ENCODE results near the gene PRKCH.

The PRKCH gene

DNA sequence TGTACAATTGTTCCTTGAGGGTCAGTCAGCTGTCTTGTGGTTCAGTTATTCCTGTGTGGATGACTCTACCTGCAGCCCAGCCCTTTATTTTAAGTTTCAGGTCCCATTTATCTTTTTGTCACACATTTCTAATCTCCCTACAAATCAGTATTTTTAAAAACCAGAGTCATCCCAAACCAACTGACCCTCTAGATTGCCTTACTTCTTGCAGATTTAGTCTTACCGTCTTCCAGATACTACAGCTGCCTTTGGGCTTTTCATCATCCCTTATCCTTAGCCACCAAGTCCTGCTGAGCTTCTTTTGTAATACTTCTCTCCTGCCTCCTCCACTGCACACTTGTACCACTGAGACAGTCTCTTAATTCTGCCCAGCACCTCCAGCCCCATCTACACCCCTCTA is 54.9 kb downstream of the PRKCH start:
- ATAC-seq, result no peak
- TF ChIP-seq CSDC2 (CRISPR knock-in tag; IDR thresholded peaks at IDR 0.05), result no peak
- TF ChIP-seq PPARA (CRISPR knock-in tag; IDR thresholded peaks at IDR 0.05; ENCODE audit: borderline replicate concordance), result no peak
- TF ChIP-seq OSR1 (CRISPR knock-in tag; IDR thresholded peaks at IDR 0.05), result no peak
- no peak for TF ChIP-seq TCF4 (CRISPR knock-in tag; IDR thresholded peaks at IDR 0.05; ENCODE audit: borderline replicate concordance)
- TF ChIP-seq BACH2 (CRISPR knock-in tag; IDR thresholded peaks at IDR 0.05; ENCODE audit: borderline replicate concordance), result no peak
- TF ChIP-seq, protein P1, sequence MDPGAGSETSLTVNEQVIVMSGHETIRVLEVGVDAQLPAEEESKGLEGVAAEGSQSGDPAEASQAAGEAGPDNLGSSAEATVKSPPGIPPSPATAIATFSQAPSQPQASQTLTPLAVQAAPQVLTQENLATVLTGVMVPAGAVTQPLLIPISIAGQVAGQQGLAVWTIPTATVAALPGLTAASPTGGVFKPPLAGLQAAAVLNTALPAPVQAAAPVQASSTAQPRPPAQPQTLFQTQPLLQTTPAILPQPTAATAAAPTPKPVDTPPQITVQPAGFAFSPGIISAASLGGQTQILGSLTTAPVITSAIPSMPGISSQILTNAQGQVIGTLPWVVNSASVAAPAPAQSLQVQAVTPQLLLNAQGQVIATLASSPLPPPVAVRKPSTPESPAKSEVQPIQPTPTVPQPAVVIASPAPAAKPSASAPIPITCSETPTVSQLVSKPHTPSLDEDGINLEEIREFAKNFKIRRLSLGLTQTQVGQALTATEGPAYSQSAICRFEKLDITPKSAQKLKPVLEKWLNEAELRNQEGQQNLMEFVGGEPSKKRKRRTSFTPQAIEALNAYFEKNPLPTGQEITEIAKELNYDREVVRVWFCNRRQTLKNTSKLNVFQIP (CRISPR knock-in tag; IDR thresholded peaks at IDR 0.05; ENCODE audit: borderline replicate concordance, low read depth), result no peak
- TF ChIP-seq ZFP3 (CRISPR knock-in tag; IDR thresholded peaks at IDR 0.05), result no peak
- TF ChIP-seq, protein P2, sequence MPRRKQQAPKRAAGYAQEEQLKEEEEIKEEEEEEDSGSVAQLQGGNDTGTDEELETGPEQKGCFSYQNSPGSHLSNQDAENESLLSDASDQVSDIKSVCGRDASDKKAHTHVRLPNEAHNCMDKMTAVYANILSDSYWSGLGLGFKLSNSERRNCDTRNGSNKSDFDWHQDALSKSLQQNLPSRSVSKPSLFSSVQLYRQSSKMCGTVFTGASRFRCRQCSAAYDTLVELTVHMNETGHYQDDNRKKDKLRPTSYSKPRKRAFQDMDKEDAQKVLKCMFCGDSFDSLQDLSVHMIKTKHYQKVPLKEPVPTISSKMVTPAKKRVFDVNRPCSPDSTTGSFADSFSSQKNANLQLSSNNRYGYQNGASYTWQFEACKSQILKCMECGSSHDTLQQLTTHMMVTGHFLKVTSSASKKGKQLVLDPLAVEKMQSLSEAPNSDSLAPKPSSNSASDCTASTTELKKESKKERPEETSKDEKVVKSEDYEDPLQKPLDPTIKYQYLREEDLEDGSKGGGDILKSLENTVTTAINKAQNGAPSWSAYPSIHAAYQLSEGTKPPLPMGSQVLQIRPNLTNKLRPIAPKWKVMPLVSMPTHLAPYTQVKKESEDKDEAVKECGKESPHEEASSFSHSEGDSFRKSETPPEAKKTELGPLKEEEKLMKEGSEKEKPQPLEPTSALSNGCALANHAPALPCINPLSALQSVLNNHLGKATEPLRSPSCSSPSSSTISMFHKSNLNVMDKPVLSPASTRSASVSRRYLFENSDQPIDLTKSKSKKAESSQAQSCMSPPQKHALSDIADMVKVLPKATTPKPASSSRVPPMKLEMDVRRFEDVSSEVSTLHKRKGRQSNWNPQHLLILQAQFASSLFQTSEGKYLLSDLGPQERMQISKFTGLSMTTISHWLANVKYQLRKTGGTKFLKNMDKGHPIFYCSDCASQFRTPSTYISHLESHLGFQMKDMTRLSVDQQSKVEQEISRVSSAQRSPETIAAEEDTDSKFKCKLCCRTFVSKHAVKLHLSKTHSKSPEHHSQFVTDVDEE (CRISPR knock-in tag; IDR thresholded peaks at IDR 0.05), result no peak
- TF ChIP-seq, protein P3, sequence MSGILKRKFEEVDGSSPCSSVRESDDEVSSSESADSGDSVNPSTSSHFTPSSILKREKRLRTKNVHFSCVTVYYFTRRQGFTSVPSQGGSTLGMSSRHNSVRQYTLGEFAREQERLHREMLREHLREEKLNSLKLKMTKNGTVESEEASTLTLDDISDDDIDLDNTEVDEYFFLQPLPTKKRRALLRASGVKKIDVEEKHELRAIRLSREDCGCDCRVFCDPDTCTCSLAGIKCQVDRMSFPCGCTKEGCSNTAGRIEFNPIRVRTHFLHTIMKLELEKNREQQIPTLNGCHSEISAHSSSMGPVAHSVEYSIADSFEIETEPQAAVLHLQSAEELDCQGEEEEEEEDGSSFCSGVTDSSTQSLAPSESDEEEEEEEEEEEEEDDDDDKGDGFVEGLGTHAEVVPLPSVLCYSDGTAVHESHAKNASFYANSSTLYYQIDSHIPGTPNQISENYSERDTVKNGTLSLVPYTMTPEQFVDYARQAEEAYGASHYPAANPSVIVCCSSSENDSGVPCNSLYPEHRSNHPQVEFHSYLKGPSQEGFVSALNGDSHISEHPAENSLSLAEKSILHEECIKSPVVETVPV (CRISPR knock-in tag; IDR thresholded peaks at IDR 0.05), result no peak
- TF ChIP-seq RARB (CRISPR knock-in tag; IDR thresholded peaks at IDR 0.05), result no peak
- no peak for TF ChIP-seq ZNF565 (CRISPR knock-in tag; conservative IDR thresholded peaks at IDR 0.05; ENCODE audit: low read depth)
- TF ChIP-seq, protein P4, sequence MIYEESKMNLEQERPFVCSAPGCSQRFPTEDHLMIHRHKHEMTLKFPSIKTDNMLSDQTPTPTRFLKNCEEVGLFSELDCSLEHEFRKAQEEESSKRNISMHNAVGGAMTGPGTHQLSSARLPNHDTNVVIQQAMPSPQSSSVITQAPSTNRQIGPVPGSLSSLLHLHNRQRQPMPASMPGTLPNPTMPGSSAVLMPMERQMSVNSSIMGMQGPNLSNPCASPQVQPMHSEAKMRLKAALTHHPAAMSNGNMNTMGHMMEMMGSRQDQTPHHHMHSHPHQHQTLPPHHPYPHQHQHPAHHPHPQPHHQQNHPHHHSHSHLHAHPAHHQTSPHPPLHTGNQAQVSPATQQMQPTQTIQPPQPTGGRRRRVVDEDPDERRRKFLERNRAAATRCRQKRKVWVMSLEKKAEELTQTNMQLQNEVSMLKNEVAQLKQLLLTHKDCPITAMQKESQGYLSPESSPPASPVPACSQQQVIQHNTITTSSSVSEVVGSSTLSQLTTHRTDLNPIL (CRISPR knock-in tag; IDR thresholded peaks at IDR 0.05; ENCODE audit: low read depth), result no peak
- no peak for TF ChIP-seq GLIS3 (CRISPR knock-in tag; IDR thresholded peaks at IDR 0.05)
- no peak for TF ChIP-seq ISL1 (CRISPR knock-in tag; IDR thresholded peaks at IDR 0.05)
- TF ChIP-seq ZFP30 (CRISPR knock-in tag; IDR thresholded peaks at IDR 0.05), result no peak

DNA sequence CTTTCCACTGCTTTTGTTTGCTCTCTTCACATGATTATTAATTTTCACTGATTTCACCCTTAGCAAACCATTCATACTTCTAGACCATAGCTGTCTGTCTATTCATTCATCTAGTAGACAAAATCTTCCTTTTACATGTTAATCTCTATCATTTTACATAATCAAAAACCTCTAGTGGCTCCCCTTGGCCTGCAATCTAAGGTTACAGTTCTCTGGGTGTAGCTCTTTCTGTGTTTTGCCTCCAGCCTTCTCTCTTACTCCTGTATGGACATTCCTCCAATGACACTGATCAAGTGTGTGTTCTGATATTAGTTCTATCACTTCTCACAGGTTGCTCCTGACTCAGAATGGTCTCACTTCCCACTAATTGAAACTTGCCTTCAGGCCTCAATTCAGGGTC is 56.4 kb downstream of the PRKCH start:
- TF ChIP-seq CSDC2 (CRISPR knock-in tag; IDR thresholded peaks at IDR 0.05) (no peak), GLIS3 (CRISPR knock-in tag; IDR thresholded peaks at IDR 0.05) (no peak), ARNTL (CRISPR knock-in tag; IDR thresholded peaks at IDR 0.05; ENCODE audit: borderline replicate concordance, low read depth) (no peak), TOX (CRISPR knock-in tag; IDR thresholded peaks at IDR 0.05; ENCODE audit: borderline replicate concordance) (no peak), ZNF70 (CRISPR knock-in tag; IDR thresholded peaks at IDR 0.05) (no peak)
- no peak for ATAC-seq

DNA sequence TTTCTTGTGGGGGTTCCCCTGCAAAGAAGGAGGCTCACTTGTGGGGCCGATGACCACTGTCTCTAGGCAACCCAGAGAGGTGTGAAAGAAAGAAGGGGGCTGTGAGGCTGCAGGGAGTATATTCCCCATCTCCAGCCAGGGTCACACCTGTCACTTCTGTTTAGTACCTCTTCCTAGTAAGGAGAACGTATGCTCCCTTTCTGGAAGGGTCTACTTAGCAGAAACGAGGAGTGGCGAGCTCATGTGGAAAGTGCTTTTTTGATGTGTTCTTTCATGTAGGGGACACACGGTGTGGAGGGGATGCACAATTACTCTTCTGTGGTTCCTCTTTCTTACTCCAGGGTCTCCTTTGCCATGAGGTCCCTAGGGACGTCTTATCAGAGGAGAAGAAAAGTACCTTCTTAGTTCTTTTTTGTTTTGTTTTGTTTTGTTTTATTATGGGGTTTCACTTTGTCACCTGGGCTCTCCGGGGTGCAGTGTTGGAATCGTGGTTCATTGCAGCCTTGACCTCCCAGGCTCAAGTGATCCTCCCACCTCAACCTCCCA is 58.3 kb downstream of the PRKCH start:
- TF ChIP-seq BACH2 (CRISPR knock-in tag; IDR thresholded peaks at IDR 0.05; ENCODE audit: borderline replicate concordance) (no peak), ZNF70 (CRISPR knock-in tag; IDR thresholded peaks at IDR 0.05) (no peak), ZC3H10 (CRISPR knock-in tag; IDR thresholded peaks at IDR 0.05) (no peak), ESRRG (CRISPR knock-in tag; IDR thresholded peaks at IDR 0.05) (no peak), CSDC2 (CRISPR knock-in tag; IDR thresholded peaks at IDR 0.05) (no peak), TCF4 (CRISPR knock-in tag; IDR thresholded peaks at IDR 0.05; ENCODE audit: borderline replicate concordance) (no peak), PPARA (CRISPR knock-in tag; IDR thresholded peaks at IDR 0.05; ENCODE audit: borderline replicate concordance) (no peak)
- TF ChIP-seq, protein P5, sequence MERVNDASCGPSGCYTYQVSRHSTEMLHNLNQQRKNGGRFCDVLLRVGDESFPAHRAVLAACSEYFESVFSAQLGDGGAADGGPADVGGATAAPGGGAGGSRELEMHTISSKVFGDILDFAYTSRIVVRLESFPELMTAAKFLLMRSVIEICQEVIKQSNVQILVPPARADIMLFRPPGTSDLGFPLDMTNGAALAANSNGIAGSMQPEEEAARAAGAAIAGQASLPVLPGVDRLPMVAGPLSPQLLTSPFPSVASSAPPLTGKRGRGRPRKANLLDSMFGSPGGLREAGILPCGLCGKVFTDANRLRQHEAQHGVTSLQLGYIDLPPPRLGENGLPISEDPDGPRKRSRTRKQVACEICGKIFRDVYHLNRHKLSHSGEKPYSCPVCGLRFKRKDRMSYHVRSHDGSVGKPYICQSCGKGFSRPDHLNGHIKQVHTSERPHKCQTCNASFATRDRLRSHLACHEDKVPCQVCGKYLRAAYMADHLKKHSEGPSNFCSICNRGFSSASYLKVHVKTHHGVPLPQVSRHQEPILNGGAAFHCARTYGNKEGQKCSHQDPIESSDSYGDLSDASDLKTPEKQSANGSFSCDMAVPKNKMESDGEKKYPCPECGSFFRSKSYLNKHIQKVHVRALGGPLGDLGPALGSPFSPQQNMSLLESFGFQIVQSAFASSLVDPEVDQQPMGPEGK (CRISPR knock-in tag; IDR thresholded peaks at IDR 0.05; ENCODE audit: borderline replicate concordance), result no peak
- no peak for ATAC-seq

All from SK-N-SH treated with all-trans-retinoic acid at 6 μM for 48 hours (cell line).